Measurements from ENCODE around the gene NXPE1.

The NXPE1 gene

GRCh38 chr11:114563077-114563476 lies 3.4 kb upstream of the NXPE1 start:
- TF ChIP-seq CTCF (conservative IDR thresholded peaks at IDR 0.05; ENCODE audit: control insufficient read depth, insufficient read depth, low read depth, low read length) = no peak
- no peak overlapping the region for H3K4me3 ChIP-seq (ENCODE audit: control insufficient read depth, low read depth, low read length)
- peak; percentile 67 for DNase-seq (ENCODE audit: low read depth)

GRCh38 chr11:114562166-114562916 lies 2.7 kb upstream of the NXPE1 start:
- H3K4me3 ChIP-seq (ENCODE audit: control insufficient read depth, low read depth, low read length) = no peak overlapping the region

GRCh38 chr11:114556135-114556534 lies 3.5 kb downstream of the NXPE1 start:
- TF ChIP-seq CTCF (conservative IDR thresholded peaks at IDR 0.05; ENCODE audit: control insufficient read depth, insufficient read depth, low read depth, low read length) = no peak
- H3K4me3 ChIP-seq (ENCODE audit: control insufficient read depth, low read depth, low read length) = no peak overlapping the region
- DNase-seq (ENCODE audit: low read depth) = no peak

More at GRCh38 chr11:114562166-114562916, 2.7 kb upstream of the NXPE1 start:
- TF ChIP-seq CTCF (conservative IDR thresholded peaks at IDR 0.05; ENCODE audit: control insufficient read depth, insufficient read depth, low read depth, low read length) = no peak
- peak; percentile 40 for DNase-seq (ENCODE audit: low read depth)

GRCh38 chr11:114553642-114554041 lies 6.0 kb downstream of the NXPE1 start:
- H3K4me3 ChIP-seq (ENCODE audit: control insufficient read depth, low read depth, low read length) = no peak overlapping the region
- TF ChIP-seq CTCF (conservative IDR thresholded peaks at IDR 0.05; ENCODE audit: control insufficient read depth, insufficient read depth, low read depth, low read length) = no peak
- DNase-seq (ENCODE audit: low read depth) = peak; percentile 53

- no peak overlapping the region for H3K4me3 ChIP-seq (ENCODE audit: control insufficient read depth, low read depth, low read length)
- no peak for TF ChIP-seq CTCF (conservative IDR thresholded peaks at IDR 0.05; ENCODE audit: control insufficient read depth, insufficient read depth, low read depth, low read length)
- no peak for DNase-seq (ENCODE audit: low read depth)
Observed at GRCh38 chr11:114551060-114551459, 8.6 kb downstream of the NXPE1 start.

- DNase-seq (ENCODE audit: low read depth) = no peak
- TF ChIP-seq CTCF (conservative IDR thresholded peaks at IDR 0.05; ENCODE audit: control insufficient read depth, insufficient read depth, low read depth, low read length) = no peak
Observed at GRCh38 chr11:114525682-114526081, 34.0 kb downstream of the NXPE1 start.

More at GRCh38 chr11:114525682-114526081, 34.0 kb downstream of the NXPE1 start:
- no peak overlapping the region for H3K4me3 ChIP-seq (ENCODE audit: control insufficient read depth, low read depth, low read length)
